IMR-90 (cell line): Measurements from ENCODE around the gene MICAL3. TPM values are rescaled to one million over a fixed set of nuclear protein-coding genes. Genes with fewer than 3 reads are reported as not detected.

Experiments
- ATAC-seq: fragments of 200-7000 bp; cut with Tn5 transposase; 2 replicates; pipeline ENCODE4 v1.9.1; 2020; ENCODE audit warnings: low read depth, mild to moderate bottlenecking, moderate library complexity
- BruUV-seq: library from RNA; stranded (reverse); fragments of 400-500 nt; replicated peaks from 2 replicates; lab custom pipeline; 2021; lab: Mats Ljungman, UMichigan
- CTCF ChIA-PET: fragments of 300-600 bp; formaldehyde crosslinking; extraction: SDS; loops from one replicate; lab custom pipeline; 2021; ENCODE audit warnings: antibody characterized with exemption; lab: Yijun Ruan, JAX
- POLR2A ChIA-PET: fragments of 300-600 bp; sonication (Branson Sonifier 250); formaldehyde crosslinking; loops from one replicate; lab custom pipeline; 2022; ENCODE audit warnings: antibody characterized with exemption; ENCODE audit not compliant: unreplicated experiment; lab: Charles Lee
- DNase-seq: peaks from one replicate; pipeline ENCODE4 v3.0.0; 2013
- H2AFZ ChIP-seq: replicated peaks from 2 replicates; pipeline ENCODE3; 2013; ENCODE audit warnings: low read length, mild to moderate bottlenecking; ENCODE audit not compliant: poor library complexity
- H2AK5ac ChIP-seq: 2 replicates; pipeline ENCODE4 v1.6.1; 2013; ENCODE audit warnings: low read depth, low read length, inconsistent platforms
- H2AK9ac ChIP-seq: replicated peaks from 2 replicates; pipeline ENCODE3; 2013; ENCODE audit warnings: mild to moderate bottlenecking, low read depth, low read length, moderate library complexity; ENCODE audit not compliant: poor library complexity
- H2BK120ac ChIP-seq: 2 replicates; pipeline ENCODE4 v1.6.1; 2013; ENCODE audit warnings: low read depth, low read length, inconsistent platforms
- H2BK15ac ChIP-seq: 3 replicates; pipeline ENCODE4 v1.6.1; 2013; ENCODE audit warnings: low read depth, low read length, inconsistent platforms
- H2BK20ac ChIP-seq: 2 replicates; pipeline ENCODE4 v1.6.1; 2013; ENCODE audit warnings: low read depth, mild to moderate bottlenecking, inconsistent platforms, low read length, moderate library complexity
- H2BK5ac ChIP-seq: 2 replicates; pipeline ENCODE4 v1.6.1; 2013; ENCODE audit warnings: mild to moderate bottlenecking, low read depth, low read length, inconsistent platforms; ENCODE audit not compliant: poor library complexity, severe bottlenecking
- H3K14ac ChIP-seq: replicated peaks from 2 replicates; pipeline ENCODE4 v1.6.1; 2013; ENCODE audit warnings: low read depth, low read length, inconsistent platforms
- H3K18ac ChIP-seq: 2 replicates; pipeline ENCODE4 v1.6.1; 2013; ENCODE audit warnings: low read depth, low read length, control low read depth
- H3K23ac ChIP-seq: 2 replicates; pipeline ENCODE4 v1.6.1; 2013; ENCODE audit warnings: low read depth, low read length, inconsistent platforms
- H3K27ac ChIP-seq: 2 replicates; pipeline ENCODE4 v1.5.1; 2013; ENCODE audit warnings: mild to moderate bottlenecking, control low read depth, low read length; ENCODE audit not compliant: insufficient read depth
- H3K27me3 ChIP-seq: 2 replicates; pipeline ENCODE4 v1.6.1; 2013; ENCODE audit warnings: low read length; ENCODE audit not compliant: control insufficient read depth, insufficient read depth
- H3K36me3 ChIP-seq: 2 replicates; pipeline ENCODE4 v1.6.1; 2013; ENCODE audit warnings: low read length, mixed read lengths; ENCODE audit not compliant: control insufficient read depth, insufficient read depth
- H3K4ac ChIP-seq: 2 replicates; pipeline ENCODE4 v1.6.1; 2013; ENCODE audit warnings: low read depth, low read length, inconsistent platforms
- H3K4me1 ChIP-seq: 2 replicates; pipeline ENCODE4 v1.6.1; 2013; ENCODE audit warnings: low read length, mixed read lengths; ENCODE audit not compliant: control insufficient read depth, insufficient read depth
- H3K4me2 ChIP-seq: 2 replicates; pipeline ENCODE4 v1.6.1; 2013; ENCODE audit warnings: low read depth, mild to moderate bottlenecking, control low read depth, low read length, moderate library complexity
- H3K4me3 ChIP-seq: 2 replicates; pipeline ENCODE4 v1.5.1; 2013; ENCODE audit warnings: low read depth, mild to moderate bottlenecking, control low read depth, low read length, moderate library complexity; ENCODE audit not compliant: insufficient read depth
- H3K56ac ChIP-seq: 2 replicates; pipeline ENCODE4 v1.6.1; 2013; ENCODE audit warnings: low read length, inconsistent platforms; ENCODE audit not compliant: insufficient read depth; ENCODE audit errors: extremely low read depth
- H3K79me1 ChIP-seq, 2 experiments: 2 replicates each; pipeline ENCODE4 v1.6.1; 2013; ENCODE audit warnings: low read length in 2 of 2, inconsistent platforms in 1 of 2, low read depth in 1 of 2
- H3K9ac ChIP-seq: 2 replicates; pipeline ENCODE4 v1.6.1; 2013; ENCODE audit warnings: low read depth, low read length, control low read depth
- H3K9me1 ChIP-seq: 2 replicates; pipeline ENCODE4 v1.6.1; 2013; ENCODE audit warnings: low read length, inconsistent platforms; ENCODE audit not compliant: insufficient read depth
- H3K9me3 ChIP-seq: 2 replicates; pipeline ENCODE4 v1.6.1; 2013; ENCODE audit warnings: low read length; ENCODE audit not compliant: control insufficient read depth, insufficient read depth
- H4K20me1 ChIP-seq: 2 replicates; pipeline ENCODE4 v1.6.1; 2013; ENCODE audit warnings: low read length, inconsistent platforms; ENCODE audit not compliant: insufficient read depth
- H4K5ac ChIP-seq: 2 replicates; pipeline ENCODE4 v1.6.1; 2013; ENCODE audit warnings: mild to moderate bottlenecking, low read depth, low read length, control low read depth
- H4K8ac ChIP-seq, 2 experiments: 2 replicates each; pipeline ENCODE4 v1.6.1; 2013; ENCODE audit warnings: low read depth in 2 of 2, low read length in 2 of 2, control low read depth in 1 of 2, inconsistent platforms in 1 of 2
- H4K91ac ChIP-seq: 2 replicates; pipeline ENCODE4 v1.6.1; 2013; ENCODE audit warnings: low read depth, low read length, inconsistent platforms; ENCODE audit not compliant: insufficient read depth
- CHD1 ChIP-seq: IDR thresholded peaks from 2 replicates; pipeline ENCODE4 v1.6.1; 2012; ENCODE audit warnings: low read depth, low read length, improper control_type of control experiment
- MAZ ChIP-seq: IDR thresholded peaks from 2 replicates; pipeline ENCODE4 v1.6.1; 2012; ENCODE audit warnings: low read depth, mild to moderate bottlenecking, low read length, improper control_type of control experiment, moderate library complexity, borderline replicate concordance
- RCOR1 ChIP-seq: IDR thresholded peaks from 2 replicates; pipeline ENCODE4 v1.6.1; 2012; ENCODE audit warnings: mild to moderate bottlenecking, low read length, improper control_type of control experiment; ENCODE audit not compliant: insufficient replicate concordance
- WGBS, 2 experiments: methylation state at CpG; one replicate each; pipeline versions ENCODE4 v1.1.5 to v1.1.7; 2013; ENCODE audit warnings: missing lambda C conversion rate in 2 of 2; ENCODE audit not compliant: insufficient read length in 1 of 2; ENCODE audit errors: extremely low coverage in 2 of 2; 5-methylcytosine and 5-hydroxymethylcytosine counted together
- dilution Hi-C: fragments of 300-500 bp; cut with HindIII; formaldehyde crosslinking; loops from one replicate; pipeline ENCODE4 v1.14.3; 2018; ENCODE audit warnings: low sequenced_read_pairs; ENCODE audit not compliant: unreplicated experiment
- in situ Hi-C: fragments of 300-500 bp; cut with MboI; formaldehyde crosslinking; loops from 3 replicates; pipeline ENCODE4 v1.14.3; 2019; ENCODE audit warnings: low sequenced_read_pairs, inconsistent platforms, mixed read lengths
- intact Hi-C: fragments of 100-400 bp; cut with micrococcal nuclease; formaldehyde crosslinking; loops from 2 replicates; pipeline ENCODE4 v1.10.0; 2022
- polyA plus RNA-seq, 3 experiments: library from polyadenylated mRNA; depleted of rRNA; stranded (reverse); fragments of >200 nt; gene quantifications; 2 replicates each; pipeline ENCODE4 v1.2.3, GENCODE V29; 2012; ENCODE audit warnings: low replicate concordance in 1 of 3
- total RNA-seq: library from RNA; depleted of rRNA; stranded (reverse); fragments of >200 nt; gene quantifications from 2 replicates; pipeline ENCODE4 v1.2.3, GENCODE V29; 2012

MICAL3 gene
- total and polyA plus RNA-seq, 2 of the 4 experiments (the other 2 are of a cell fraction): 17.6 to 26.8 TPM

GRCh38 chr22:17914474-17914873, 109.9 kb downstream of the MICAL3 start:
- Histone ChIP-seq H4K5ac (no peak overlapping the region), H3K27ac (no peak overlapping the region), H2BK5ac (no peak overlapping the region), H3K79me1 (peaks cover 58 to 85% of the 10 kb centered on the region in 2 experiments), H3K36me3 (no peaks in the 10 kb centered on the region), H3K9me1 (peaks cover 33% of the 10 kb centered on the region), H2AK9ac (no peak overlapping the region), H3K18ac (no peak overlapping the region), H4K8ac (no peak overlapping the region), H4K20me1 (peaks cover 76% of the 10 kb centered on the region), H3K9ac (no peak overlapping the region), H3K14ac (no peak overlapping the region), H3K4ac (no peak overlapping the region), H3K9me3 (no peaks in the 10 kb centered on the region), H3K23ac (no peak overlapping the region), H2BK15ac (no peak overlapping the region), H3K56ac (no peak overlapping the region), H4K91ac (no peak overlapping the region), H2BK120ac (no peak overlapping the region), H2AK5ac (no peak overlapping the region), H3K4me2 (no peak overlapping the region), H2AFZ (no peak overlapping the region), H3K4me1 (peaks cover 19% of the 10 kb centered on the region), H3K4me3 (no peak overlapping the region), H3K27me3 (no peaks in the 10 kb centered on the region), H2BK20ac (no peak overlapping the region)
- no TSS peak for BruUV-seq
- intact Hi-C loops (no loop called here), dilution Hi-C loops (no loop called here), in situ Hi-C loops (loop anchor here (5.0 kb wide), 1 partner anchor 53 kb away; no protein-coding TSS in a partner anchor)
- ChIA-PET POLR2A (no interaction called here), CTCF (no interaction called here)
- WGBS, 2 experiments: no CpG with 5 or more reads among the region's 3 CpGs
- ATAC-seq: no peak
- DNase-seq: no peak
- no peak for TF ChIP-seq CHD1
- no peak for TF ChIP-seq MAZ
- TF ChIP-seq RCOR1: no peak
